IPS DF 4.7 (cell line): ENCODE data around the gene PLPP1.

Source experiments
- DNase-seq: peaks from one replicate; pipeline ENCODE4 v3.0.0-alpha.2; 2013; ENCODE audit warnings: low spot score; ENCODE audit errors: extremely low read depth

The PLPP1 gene

DNA sequence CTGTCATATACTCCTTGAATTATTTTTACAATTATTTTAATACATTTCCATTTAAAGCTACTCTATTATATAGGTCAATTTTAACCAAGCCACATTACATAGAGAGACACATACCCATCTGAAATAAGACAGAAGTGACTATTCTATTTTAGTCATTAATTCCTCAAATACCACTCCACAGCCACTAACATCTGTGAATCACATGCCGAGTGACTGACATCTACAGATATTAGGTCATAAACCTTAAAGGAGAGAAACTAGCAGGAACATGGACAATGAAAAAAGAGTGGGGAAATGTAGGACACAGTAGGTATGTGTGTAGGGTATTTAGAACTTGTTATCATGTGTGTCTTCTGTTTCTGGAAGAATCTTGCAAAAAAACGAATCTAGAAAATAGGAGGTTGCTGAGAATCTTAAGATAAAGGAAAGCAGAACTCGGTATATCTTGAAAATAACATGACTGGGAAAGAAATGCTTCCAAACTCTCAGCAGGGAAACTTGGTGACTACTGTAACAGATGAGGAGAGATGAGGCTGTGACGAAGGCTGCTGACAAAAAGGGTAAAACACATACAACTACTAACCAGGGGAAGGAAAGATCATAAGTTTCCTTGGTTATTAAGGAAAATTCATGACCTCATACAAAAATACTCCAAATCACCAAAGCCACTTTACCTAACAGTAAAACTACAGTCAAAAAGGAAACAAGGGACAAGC is 84.6 kb downstream of the PLPP1 start:
- DNase-seq = no peak

DNA sequence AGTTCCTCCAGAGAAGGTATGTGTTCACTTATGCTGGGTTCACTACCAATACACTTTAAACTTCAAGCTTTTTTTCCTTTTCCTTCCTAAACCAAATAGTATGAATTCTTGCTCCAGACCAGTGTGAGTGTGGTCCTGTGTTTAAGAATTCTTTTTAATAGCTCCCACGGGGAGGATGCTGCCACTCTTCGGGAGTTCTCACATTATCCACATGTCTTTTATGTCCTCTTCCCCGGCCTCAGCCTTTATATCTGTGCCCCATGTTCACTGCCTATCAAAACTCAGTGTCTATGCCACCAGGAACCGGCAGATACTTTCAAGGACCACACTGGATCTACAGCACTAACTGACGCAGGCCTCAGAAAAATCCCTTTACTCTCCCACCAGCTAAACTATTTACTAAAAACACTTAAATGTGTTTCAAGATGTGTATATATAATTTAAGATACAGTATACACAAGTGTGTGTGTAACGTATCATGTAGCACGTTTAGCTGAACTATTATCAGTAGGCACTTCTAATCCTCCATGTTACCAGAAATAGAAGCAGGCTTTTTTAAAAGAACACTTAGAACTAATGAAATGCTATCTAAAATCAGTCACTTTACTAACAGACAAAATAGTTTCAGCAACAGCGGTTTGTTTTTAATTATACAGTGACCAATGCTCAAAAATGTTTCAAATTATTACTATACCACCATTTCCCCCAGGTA is 88.0 kb downstream of the PLPP1 start:
- DNase-seq = no peak

DNA sequence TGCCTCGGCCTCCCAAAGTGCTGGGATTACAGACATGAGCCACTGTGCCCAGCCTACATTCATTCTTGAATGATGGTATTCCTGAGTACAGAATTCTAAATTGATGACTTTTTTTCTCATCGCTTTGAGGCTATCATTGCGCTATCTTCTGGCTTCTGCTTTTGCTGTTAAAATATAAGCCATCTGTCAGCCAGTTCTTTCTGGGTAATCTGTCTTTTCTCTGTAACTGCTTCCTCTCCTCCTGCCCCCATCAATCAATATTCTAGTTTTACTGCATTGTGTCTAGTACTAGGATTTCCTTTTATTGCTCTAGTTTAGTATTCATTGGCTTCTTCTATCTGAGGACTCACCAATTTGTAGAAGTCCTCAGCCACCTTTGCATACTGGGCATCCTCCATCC is 89.0 kb downstream of the PLPP1 start:
- DNase-seq = no peak

DNA sequence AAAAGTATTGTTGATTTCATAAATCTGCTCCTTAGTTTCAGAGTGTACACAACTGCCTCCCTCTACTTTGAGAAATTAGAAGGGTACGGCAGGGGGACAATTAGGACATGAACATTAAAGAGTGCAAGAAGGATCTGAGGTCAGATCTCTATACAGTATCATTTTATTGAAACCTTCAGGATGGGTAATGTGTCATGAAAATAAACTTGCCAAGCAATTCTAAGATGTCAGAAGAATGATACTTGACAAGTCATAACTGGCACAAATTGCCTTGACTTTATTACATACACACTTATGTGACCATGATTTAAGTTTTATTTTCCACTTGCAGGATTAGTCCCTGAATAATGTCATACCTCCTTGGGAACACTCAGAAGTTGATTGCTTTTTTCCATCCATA is 92.8 kb downstream of the PLPP1 start:
- no peak for DNase-seq

DNA sequence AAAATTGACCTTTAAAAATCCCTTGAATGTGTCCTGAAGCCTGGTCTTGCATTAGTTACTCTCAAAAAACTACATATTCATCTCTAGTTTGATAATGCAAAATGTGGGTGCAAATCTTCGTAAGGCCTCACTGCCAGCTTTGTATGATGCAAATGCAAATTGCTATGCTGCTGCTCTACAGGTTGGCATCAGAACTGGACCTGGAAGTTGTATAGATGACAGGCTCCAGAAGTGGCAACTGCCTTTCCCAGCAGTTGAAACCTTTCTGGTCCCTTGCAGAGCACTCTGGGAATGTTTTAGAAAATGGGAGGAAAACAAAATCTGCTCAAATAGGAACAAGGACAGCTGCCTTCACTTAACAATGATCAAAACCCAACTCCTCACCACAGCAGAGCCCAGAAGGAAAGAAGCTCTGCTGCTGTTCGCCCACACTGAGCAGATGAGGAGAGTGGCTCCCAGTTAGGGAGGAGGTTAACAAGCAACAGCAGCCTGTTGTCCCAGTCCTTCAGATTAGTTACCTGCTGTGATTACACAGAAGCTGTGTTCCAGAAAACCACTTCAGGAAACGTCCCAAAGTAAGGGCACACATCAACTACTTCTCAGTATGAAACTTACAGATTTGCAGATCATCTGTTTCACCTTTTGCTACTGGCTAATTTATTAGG is 93.5 kb downstream of the PLPP1 start:
- DNase-seq = no peak

DNA sequence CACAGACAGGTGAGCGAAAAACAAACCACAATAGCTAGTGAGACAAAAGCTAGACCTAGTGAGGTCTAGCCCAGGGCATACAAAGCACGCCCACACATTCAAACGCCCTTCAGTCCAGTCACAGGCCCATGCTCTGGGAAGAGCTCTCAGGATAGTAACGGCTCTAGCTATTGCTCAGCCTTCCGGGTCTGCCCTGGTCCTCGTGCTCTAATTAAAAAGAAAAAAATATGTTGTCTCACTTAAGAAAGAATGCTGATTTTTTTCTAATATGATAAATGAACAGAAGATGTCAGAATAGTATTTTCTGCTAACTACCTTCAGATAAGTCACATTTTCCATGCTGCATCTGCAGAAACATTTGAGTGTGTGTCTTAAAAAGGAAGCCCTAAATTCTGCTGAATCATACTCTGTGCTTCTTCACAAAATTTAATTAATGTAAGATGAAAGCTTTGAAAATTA is 94.5 kb downstream of the PLPP1 start:
- no peak for DNase-seq

DNA sequence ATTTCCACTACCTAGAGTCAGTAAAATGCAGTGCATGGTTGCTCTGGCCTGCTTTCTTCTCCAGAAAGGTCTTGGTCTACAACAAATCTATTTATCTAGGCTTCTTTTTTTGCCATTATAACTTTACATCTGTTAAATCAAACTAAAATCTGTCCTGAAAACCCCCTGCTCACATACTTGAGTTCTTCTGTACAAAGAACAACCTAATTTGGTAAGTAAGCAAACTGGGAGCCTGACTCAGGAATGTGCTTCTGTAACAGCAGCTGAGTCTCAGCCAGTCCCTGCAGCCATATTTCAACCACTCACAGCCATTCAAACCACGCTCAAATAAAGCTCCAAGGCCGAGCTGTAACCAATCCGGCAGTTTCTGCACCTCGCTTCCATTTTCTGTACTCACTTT is 95.8 kb downstream of the PLPP1 start:
- no peak for DNase-seq

DNA sequence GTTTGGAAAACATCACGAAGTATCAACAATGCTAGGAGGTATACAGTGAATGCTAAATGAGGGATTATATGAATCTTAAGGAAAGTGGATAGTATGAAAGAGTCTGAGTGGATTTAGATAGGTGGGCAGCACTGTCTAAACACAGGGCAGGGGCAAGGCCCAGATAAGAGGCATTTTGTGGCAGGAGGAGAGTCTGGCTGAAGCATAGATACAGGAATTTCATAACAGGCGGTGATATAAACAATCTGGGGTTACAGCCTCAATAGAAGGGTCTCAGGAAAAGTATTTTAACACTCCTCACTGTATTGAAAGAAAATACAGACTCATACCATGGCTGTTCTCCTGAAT is 96.9 kb downstream of the PLPP1 start:
- no peak for DNase-seq

DNA sequence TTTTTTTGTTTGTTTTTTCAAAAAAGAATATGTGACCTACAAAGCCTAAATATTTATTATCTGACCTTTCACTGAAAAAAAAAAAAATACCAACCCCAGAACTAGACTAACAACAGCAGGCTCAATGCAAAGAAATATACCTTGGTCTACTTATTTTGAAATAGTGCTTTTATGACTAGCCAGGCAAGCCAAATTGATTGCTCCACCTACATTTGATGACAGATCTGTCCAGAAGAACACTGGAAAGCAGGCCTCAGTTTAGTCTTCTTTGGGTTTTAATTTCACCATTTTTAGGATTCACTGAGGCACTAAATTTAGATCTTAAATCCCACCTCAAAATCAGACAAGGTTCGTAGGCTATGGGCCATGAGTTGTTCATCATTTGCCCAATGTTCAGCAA is 97.3 kb downstream of the PLPP1 start:
- DNase-seq = no peak

DNA sequence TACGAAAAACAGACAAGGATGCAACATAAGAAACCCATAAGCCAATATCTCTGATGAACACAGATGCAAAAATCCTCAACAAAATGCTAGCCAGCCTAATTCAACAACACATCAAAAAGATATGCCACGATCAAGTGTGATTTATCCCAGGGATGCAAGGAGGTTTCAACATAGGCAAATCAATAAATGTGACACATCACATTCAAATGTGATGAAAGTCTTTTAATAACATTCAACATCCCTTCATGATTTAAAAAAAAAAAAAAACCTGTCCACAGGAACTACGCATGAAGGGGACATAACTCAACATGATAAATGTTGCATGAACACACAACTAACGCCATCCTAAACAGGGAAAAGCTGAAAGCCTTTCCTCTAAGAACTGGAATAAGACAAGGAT is 102.2 kb downstream of the PLPP1 start:
- DNase-seq = no peak

DNA sequence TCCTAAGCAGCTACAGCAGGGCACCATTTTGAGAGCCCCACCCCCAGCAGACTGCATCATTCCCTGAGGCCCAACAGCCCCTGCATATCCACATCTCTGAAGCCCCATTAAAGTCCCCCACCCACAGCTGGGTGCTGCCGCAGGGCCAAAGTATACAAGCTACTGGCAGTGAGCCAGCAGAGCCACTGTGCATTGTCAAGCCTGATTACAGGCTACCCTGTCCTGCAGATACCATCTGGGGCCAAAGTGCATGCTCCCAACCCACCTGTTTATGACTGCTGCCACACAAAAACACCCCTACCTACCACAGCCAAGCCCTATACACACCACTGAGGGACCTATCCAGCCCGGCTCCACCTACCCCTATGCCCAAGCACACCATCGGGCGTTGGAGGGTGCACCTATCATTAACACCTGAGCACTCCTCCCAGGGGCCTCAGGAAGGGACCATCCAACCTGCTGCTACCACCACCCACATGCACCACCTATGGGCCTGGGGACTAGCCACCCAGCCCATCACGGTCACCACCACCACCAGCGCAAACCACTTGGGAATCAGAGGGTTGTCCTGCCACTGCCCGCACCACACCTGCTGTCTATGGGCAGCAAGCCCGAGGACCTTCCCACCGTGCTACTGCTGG is 105.0 kb downstream of the PLPP1 start:
- no peak for DNase-seq

DNA sequence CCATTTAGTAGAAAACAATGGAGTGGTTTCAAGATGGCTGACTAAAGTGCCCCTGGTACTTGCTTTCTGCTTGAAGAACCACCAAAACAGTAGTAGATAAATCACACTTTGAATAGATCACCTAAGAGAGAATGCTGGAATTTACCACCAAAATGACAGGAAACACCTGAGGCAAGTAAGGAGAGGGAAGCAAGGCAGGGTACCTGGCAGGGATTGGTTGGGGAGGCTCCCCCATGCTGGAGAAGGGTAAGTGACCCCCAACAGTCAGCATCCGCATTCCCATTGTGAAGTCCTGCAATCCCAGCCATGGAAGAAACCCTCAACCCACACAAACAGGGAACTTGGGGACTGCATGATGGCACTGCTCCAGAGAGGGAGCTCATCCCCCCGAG is 105.5 kb downstream of the PLPP1 start:
- no peak for DNase-seq

DNA sequence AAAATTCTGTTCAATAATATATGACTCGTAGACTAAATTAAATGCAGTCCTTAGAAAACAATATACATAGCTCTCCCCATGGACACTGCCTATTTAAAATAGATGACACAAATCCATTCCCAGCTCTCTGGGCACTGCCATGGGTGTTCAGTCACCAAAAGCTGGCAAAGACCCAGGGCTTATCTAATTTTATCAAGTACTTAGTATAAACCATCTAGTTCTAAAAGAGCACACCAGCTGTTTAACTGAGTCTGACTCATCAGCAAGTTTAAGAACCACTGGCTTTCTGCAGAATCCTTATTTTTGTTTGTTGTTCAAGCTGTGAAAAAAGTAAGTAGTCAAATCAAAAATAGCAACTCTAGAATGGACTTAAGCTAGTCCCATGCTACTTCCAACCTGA is 107.6 kb downstream of the PLPP1 start:
- no peak for DNase-seq

DNA sequence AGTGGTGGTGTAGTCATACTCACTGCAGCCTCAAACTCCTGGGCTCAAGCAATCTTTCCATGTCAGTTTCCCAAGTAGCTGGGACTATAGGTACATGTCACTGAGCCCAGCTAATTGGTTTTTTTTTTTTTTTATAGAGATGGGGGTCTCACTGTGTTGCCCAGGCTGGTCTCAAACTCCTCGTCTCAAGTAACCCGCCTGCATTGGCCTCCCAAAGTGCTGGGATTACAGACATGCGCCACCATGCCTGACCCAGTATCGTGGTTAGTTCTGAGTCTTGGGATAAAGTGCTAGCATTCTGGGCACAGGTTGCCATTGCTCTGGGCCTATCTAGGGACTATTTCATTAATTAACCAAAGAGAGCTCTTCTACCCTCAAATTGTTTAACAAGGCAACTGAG is 108.3 kb downstream of the PLPP1 start:
- DNase-seq = no peak

DNA sequence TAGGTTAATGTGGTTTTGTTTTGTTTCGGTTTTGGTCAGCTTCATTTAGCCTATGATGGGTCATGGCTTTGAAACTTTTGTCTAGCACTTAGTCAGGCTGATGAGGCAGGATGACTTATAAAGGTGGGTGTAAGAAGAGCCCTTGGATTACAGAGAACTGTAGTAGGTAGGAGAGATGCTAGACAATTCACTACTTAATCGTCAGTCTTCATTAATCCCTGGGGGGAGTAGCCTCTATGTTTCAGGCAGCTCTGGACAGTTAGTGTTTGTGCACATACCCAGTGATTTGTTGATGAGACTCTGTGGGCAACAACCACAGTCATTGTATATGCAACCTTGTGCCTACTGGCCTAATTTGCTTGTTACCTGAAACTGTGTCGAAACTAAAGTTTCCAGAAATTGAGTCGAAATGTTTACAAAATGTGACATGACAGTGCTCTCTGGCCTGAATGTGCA is 113.7 kb downstream of the PLPP1 start:
- DNase-seq = no peak

DNA sequence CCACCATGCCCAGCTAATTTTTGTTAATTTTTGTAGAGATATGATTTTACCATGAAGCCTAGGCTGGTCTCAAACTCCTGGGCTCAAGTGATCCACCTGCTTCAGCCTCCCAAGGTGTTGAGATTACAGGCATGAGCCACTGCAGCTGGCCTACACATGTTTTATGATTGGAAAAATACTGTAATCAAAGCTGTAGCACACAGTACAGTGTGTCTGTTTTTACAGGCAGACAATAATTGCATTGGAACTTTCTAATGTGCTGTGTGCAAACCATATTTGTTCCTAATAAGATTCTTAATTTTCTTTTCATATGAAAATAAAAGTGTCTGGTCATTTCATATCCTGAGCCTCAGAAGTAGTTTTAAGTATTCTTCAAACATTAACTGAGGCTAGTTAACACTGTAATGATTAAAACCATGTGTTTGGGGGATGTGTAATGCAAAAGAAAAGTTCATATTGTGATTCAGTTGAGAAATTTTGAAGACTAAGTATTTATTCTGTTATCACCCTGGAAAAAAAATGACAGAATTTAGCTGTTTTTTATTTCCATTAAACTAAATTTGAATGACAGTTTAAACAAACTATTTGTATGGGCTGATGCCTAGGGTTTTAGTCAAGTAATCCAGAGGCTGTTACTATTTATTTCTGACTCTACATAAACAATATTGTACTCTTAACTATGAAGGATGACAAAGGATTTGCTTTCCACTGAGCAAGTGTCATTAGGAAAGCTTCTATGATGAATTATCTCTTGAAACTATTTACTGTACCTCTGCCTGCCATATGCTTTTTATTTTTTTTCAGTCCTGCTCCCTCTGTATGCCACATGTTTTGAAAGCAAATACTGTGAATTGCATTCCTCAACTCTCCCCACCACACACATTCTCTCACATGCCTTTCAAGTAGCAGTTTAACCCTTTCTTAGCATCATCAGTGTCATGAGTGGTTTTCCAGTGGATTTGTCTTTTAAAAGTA is 115.5 kb downstream of the PLPP1 start:
- no peak for DNase-seq

DNA sequence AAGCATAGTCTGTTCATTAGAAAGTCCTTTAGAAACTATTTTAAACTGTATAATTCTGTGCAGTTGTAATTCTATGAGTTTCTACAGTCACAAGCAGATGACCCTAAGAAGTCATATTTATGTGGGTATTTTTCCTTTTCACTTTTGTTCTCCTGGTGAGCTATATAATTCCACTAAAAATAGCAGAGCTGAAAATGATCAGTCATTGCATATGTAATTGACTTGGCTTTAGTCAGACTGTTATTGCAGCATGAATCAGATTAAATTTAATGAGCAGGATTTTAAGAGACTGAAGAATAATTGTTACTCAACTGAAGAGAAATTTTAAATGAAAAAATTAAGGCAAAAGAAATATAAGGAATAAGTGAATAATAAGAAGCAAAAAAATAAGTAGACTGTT is 118.5 kb downstream of the PLPP1 start:
- DNase-seq = no peak

DNA sequence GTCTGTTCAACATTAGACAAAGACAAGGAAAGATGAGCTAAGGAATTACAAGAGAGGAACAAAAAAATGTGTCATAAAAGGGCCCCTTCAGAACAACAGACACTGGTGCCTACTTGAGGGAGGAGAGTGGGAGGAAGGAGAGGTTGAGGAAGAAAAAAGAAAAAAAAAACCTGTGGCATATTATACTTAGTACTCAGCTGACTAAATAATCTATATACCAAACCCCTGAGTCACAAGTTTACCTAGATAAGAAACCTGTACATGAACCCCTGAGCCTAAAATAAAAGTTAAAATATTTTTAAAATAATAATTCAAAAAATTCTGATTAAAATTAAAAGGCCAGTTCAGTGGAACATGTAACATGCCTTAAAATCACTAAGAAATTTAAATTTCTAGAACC is 119.7 kb downstream of the PLPP1 start:
- no peak for DNase-seq

DNA sequence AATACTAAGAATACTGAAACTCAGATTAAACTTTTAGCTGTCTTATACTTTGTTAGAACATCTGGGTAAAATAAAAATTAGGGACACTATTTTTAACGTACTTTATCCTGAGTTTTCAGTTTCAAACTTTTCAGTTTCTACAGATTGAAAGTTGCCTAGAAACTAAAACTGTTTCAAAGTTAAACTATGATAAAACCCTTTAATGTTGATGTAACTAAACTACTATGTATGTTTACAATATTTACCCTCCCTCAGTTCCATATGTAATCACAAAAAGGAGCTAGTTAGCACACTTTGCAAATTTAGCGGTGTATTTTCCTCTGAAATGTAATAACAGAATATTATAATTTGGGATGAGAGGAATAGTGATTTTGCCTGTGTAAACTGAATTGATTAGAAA is 121.1 kb downstream of the PLPP1 start:
- DNase-seq = no peak

DNA sequence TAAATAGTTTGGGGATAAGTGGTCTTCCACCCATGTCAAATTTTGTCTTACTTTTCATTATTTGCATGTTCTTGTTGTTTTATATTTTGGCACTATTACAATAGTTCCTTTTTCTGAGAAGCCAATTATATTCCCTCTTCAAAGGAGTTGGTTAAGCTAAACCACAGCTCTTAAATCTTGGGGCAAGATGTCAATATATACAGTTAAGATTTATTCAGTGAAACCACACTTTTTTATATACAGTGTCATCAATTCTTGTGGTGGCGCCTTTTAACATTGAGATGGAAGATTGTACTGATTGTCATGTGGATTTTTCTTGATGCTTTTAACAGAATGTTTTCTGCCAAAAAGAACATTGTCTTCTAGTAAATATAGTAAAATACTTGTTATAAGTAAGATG is 122.9 kb downstream of the PLPP1 start:
- DNase-seq = no peak

DNA sequence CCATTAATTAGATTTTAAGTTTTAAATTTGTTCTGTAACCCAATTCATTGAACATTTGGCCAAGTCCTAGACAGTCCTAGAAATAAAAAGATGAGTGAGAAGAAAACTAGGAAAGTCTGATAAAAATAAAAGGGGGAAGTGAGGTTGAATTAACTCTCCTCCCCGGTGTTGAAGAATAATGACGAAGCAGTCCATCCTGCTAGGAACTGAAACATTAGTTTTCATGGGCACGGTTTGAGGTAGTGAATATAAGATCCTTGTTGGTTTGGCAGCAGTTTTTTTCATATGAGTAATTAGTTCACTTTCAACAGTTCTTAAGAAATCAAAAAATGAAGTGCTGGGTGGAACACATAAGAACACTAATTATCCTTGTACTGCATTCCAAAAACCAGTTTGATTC is 123.9 kb downstream of the PLPP1 start:
- DNase-seq = no peak
